SK-N-SH (cell line): Measurements from ENCODE around the gene SUPT20HL1. TPM values are rescaled to one million over a fixed set of nuclear protein-coding genes. Genes with fewer than 3 reads are reported as not detected.

Experiments
- CTCF ChIA-PET: fragments of 300-600, 350-600 bp; formaldehyde crosslinking; extraction: SDS; loops from one replicate; lab custom pipeline; 2021; lab: Yijun Ruan, JAX
- POLR2A ChIA-PET: fragments of 350-600 bp; sonication (Branson Sonifier 250); formaldehyde crosslinking; extraction: SDS; loops from one replicate; lab custom pipeline; 2020; ENCODE audit warnings: antibody characterized with exemption, inconsistent platforms; lab: Yijun Ruan, JAX
- DNase-seq: peaks from one replicate; pipeline ENCODE4 v3.0.0; 2012
- H2AFZ ChIP-seq: fragments of 200-600 bp; sonication (generic); 2 replicates; pipeline ENCODE4 v1.8.1; 2016; ENCODE audit warnings: antibody characterized with exemption, mild to moderate bottlenecking, low read depth
- H3F3A ChIP-seq: fragments of 200-600 bp; sonication (generic); replicated peaks from 2 replicates; pipeline ENCODE3; 2016; ENCODE audit warnings: antibody characterized with exemption, mild to moderate bottlenecking; ENCODE audit not compliant: insufficient read depth
- H3K27ac ChIP-seq, 2 experiments: fragments of 200-500 bp in 1 of 2; fragments of 200-600 bp in 1 of 2; sonication (Bioruptor generic) in 1 of 2; sonication (generic), shearing (Covaris generic) in 1 of 2; 2 replicates each; pipeline versions ENCODE4 v1.5.1 to v1.6.1; 2014 to 2016; ENCODE audit warnings: low read depth in 2 of 2, inconsistent platforms in 1 of 2, low read length in 1 of 2, mild to moderate bottlenecking in 1 of 2, mixed read lengths in 1 of 2
- H3K27me3 ChIP-seq: fragments of 200-600 bp; sonication (generic), shearing (Covaris generic); 2 replicates; pipeline ENCODE4 v1.6.1; 2016; ENCODE audit warnings: mixed run types; ENCODE audit not compliant: insufficient read depth
- H3K36me3 ChIP-seq, 2 experiments: fragments of 200-500 bp in 1 of 2; fragments of 200-600 bp in 1 of 2; sonication (Bioruptor generic) in 1 of 2; sonication (generic) in 1 of 2; replicated peaks in 1 of 2; 2 replicates each; pipeline versions ENCODE3 to v1.5.1; 2014 to 2016; ENCODE audit warnings: low read length in 1 of 2, mild to moderate bottlenecking in 1 of 2; ENCODE audit not compliant: insufficient read depth in 2 of 2, control insufficient read depth in 1 of 2
- H3K4me1 ChIP-seq, 2 experiments: fragments of 200-500 bp in 1 of 2; fragments of 200-600 bp in 1 of 2; sonication (Bioruptor generic) in 1 of 2; sonication (generic), shearing (Covaris generic) in 1 of 2; 2 replicates each; pipeline versions ENCODE4 v1.5.1 to v1.6.1; 2014 to 2016; ENCODE audit warnings: low read depth in 1 of 2, low read length in 1 of 2, mixed run types in 1 of 2; ENCODE audit not compliant: insufficient read depth in 2 of 2, control insufficient read depth in 1 of 2
- H3K4me2 ChIP-seq: fragments of 200-600 bp; sonication (generic), shearing (Covaris generic); 2 replicates; pipeline ENCODE4 v1.6.1; 2017; ENCODE audit warnings: mixed run types
- H3K4me3 ChIP-seq, 2 experiments: fragments of 200-500 bp in 1 of 2; fragments of 200-600 bp in 1 of 2; sonication (Bioruptor generic) in 1 of 2; sonication (generic), shearing (Covaris generic) in 1 of 2; 2 replicates each; pipeline versions ENCODE4 v1.5.1 to v1.8.1; 2014 to 2016; ENCODE audit warnings: low read depth in 2 of 2, inconsistent platforms in 1 of 2, low read length in 1 of 2, mild to moderate bottlenecking in 1 of 2, mixed read lengths in 1 of 2, moderate library complexity in 1 of 2
- H3K79me2 ChIP-seq: fragments of 200-600 bp; sonication (generic); 2 replicates; pipeline ENCODE4 v1.8.1; 2017; ENCODE audit warnings: mild to moderate bottlenecking; ENCODE audit not compliant: insufficient read depth
- H3K9ac ChIP-seq: fragments of 200-600 bp; sonication (generic); 2 replicates; pipeline ENCODE4 v1.6.1; 2017; ENCODE audit warnings: mixed run types
- H3K9me2 ChIP-seq: fragments of 200-600 bp; sonication (generic); 2 replicates; pipeline ENCODE4 v1.6.1; 2017; ENCODE audit warnings: mixed run types
- H3K9me3 ChIP-seq: fragments of 200-600 bp; sonication (generic); 2 replicates; pipeline ENCODE4 v1.6.1; 2017; ENCODE audit warnings: mixed run types, mild to moderate bottlenecking, moderate library complexity
- H4K20me1 ChIP-seq: fragments of 200-600 bp; sonication (generic); 2 replicates; pipeline ENCODE4 v1.6.1; 2017; ENCODE audit warnings: mild to moderate bottlenecking, mixed run types; ENCODE audit not compliant: insufficient read depth
- CHD2 ChIP-seq: fragments of 150-350 bp; IDR thresholded peaks from 2 replicates; pipeline ENCODE4 v1.6.1; 2018; ENCODE audit warnings: low read length; ENCODE audit not compliant: partially characterized antibody
- ELF1 ChIP-seq: IDR thresholded peaks from 2 replicates; pipeline ENCODE4 v1.4.0; 2012
- EP300 ChIP-seq, 2 experiments: IDR thresholded peaks; 2 replicates each; pipeline versions ENCODE4 v1.4.0 to v1.6.1; 2012; ENCODE audit warnings: borderline replicate concordance in 1 of 2, low read depth in 1 of 2, low read length in 1 of 2
- FOSL2 ChIP-seq: IDR thresholded peaks from 2 replicates; pipeline ENCODE4 v1.4.0; 2012; ENCODE audit warnings: low read depth, mild to moderate bottlenecking, moderate library complexity, borderline replicate concordance
- FOXM1 ChIP-seq: IDR thresholded peaks from 2 replicates; pipeline ENCODE4 v1.4.0; 2012; ENCODE audit warnings: low read depth, mild to moderate bottlenecking
- GATA2 ChIP-seq: sonication (generic); formaldehyde crosslinking; IDR thresholded peaks from 2 replicates; pipeline ENCODE4 v1.5.0; 2020; ENCODE audit warnings: mild to moderate bottlenecking, missing genetic modification reagents
- JUND ChIP-seq: IDR thresholded peaks from 2 replicates; pipeline ENCODE4 v1.4.0; 2012
- MXI1 ChIP-seq: IDR thresholded peaks from 2 replicates; pipeline ENCODE4 v1.6.1; 2012; ENCODE audit warnings: mild to moderate bottlenecking, low read depth, low read length, improper control_type of control experiment
- NFIC ChIP-seq: IDR thresholded peaks from 2 replicates; pipeline ENCODE4 v1.4.0; 2012; ENCODE audit warnings: borderline replicate concordance
- NRF1 ChIP-seq: IDR thresholded peaks from 2 replicates; pipeline ENCODE4 v1.6.1; 2012; ENCODE audit warnings: low read depth, mild to moderate bottlenecking, low read length
- RCOR1 ChIP-seq: fragments of 150-350 bp; IDR thresholded peaks from 2 replicates; pipeline ENCODE4 v1.6.1; 2017; ENCODE audit warnings: antibody characterized with exemption, low read length
- RFX5 ChIP-seq: IDR thresholded peaks from 2 replicates; pipeline ENCODE4 v1.6.1; 2012; ENCODE audit warnings: mild to moderate bottlenecking, improper control_type of control experiment, low read length
- RXRA ChIP-seq: IDR thresholded peaks from 2 replicates; pipeline ENCODE4 v1.4.0; 2012; ENCODE audit warnings: low read depth, mild to moderate bottlenecking, borderline replicate concordance
- SIN3A ChIP-seq: IDR thresholded peaks from 2 replicates; pipeline ENCODE4 v1.6.1; 2012; ENCODE audit warnings: low read depth, mild to moderate bottlenecking, low read length, moderate library complexity, borderline replicate concordance
- TCF12 ChIP-seq: IDR thresholded peaks from 2 replicates; pipeline ENCODE4 v1.4.0; 2012
- YY1 ChIP-seq: IDR thresholded peaks from 2 replicates; pipeline ENCODE4 v1.4.0; 2012; ENCODE audit warnings: low read depth, mild to moderate bottlenecking
- WGBS: methylation state at CpG from one replicate; pipeline ENCODE4 v1.1.6; 2017; ENCODE audit warnings: low lambda C conversion rate; 5-methylcytosine and 5-hydroxymethylcytosine counted together
- polyA plus RNA-seq, 3 experiments: library from polyadenylated mRNA; depleted of rRNA; stranded (reverse); fragments of >200 nt; gene quantifications; 2 replicates each; pipeline ENCODE4 v1.2.3, GENCODE V29; 2012
- TF ChIP-seq, protein P1 (sequence below): fragments of 150-350 bp; IDR thresholded peaks from 2 replicates; pipeline ENCODE4 v1.6.1; 2016; ENCODE audit warnings: mild to moderate bottlenecking, low read depth, low read length
- TF ChIP-seq, protein P2 (sequence below): IDR thresholded peaks from 2 replicates; pipeline ENCODE4 v1.6.1; 2012; ENCODE audit warnings: mild to moderate bottlenecking, low read depth, low read length, moderate library complexity
- TF ChIP-seq, protein P3 (sequence below): IDR thresholded peaks from 2 replicates; pipeline ENCODE4; 2012
- TF ChIP-seq, protein P4 (sequence below): fragments of 150-350 bp; IDR thresholded peaks from 2 replicates; pipeline ENCODE4 v1.6.1; 2017; ENCODE audit warnings: antibody characterized with exemption, low read length, low read depth, borderline replicate concordance

Gene SUPT20HL1
- polyA plus RNA-seq, 1 of the 3 experiments (the other 2 are of a cell fraction): not detected

DNA sequence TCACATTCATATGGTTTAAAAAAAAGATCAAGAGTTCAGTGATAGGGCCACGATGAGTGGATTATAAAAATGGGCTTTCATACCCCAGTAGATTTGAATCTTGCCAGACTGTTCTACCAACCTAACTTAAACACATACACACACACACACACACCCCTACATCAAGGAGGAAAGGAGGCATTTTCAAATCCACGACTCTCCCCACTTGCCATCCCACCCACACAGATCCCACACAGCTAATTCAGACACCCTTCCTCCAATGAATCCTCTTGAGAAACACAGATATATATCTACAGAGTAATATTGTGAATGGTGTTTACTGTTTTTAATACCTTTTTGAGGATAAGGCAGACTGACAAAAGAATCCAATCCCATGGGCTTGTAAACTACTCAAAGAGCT lies 16.8 kb downstream of the SUPT20HL1 start (continued):
- TF ChIP-seq, protein P1, sequence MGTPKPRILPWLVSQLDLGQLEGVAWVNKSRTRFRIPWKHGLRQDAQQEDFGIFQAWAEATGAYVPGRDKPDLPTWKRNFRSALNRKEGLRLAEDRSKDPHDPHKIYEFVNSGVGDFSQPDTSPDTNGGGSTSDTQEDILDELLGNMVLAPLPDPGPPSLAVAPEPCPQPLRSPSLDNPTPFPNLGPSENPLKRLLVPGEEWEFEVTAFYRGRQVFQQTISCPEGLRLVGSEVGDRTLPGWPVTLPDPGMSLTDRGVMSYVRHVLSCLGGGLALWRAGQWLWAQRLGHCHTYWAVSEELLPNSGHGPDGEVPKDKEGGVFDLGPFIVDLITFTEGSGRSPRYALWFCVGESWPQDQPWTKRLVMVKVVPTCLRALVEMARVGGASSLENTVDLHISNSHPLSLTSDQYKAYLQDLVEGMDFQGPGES: no peak
- no peak for TF ChIP-seq RFX5

DNA sequence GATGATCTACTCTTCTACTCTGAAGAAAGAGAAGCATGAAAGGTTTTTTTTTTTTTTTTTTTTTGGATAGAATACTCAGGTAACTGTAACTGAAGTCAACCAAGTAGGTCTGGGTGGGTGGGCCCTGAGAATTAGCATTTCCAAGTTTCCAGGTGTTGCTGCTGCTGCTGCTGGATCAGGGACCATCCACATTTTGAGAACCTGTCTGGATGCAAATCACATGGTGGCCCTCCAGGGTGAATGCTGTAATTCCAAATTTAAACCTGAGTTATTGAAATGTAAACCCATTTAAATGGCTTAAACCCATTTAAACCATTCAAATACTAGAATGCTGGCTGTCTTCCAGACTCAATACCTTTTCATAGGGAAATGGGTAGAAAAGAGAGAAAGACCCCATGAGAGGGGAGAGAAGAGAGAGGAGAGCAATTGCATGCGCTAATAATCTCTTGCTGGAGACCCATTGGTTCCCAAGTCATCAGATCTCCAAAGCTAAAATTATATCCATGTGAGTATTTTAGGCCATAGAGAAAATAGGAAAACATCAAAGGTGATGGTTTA lies 17.6 kb downstream of the SUPT20HL1 start:
- no peaks in the 10 kb centered on the region for H3K9me2 ChIP-seq
- no peak overlapping the region for H3K27ac ChIP-seq

DNA sequence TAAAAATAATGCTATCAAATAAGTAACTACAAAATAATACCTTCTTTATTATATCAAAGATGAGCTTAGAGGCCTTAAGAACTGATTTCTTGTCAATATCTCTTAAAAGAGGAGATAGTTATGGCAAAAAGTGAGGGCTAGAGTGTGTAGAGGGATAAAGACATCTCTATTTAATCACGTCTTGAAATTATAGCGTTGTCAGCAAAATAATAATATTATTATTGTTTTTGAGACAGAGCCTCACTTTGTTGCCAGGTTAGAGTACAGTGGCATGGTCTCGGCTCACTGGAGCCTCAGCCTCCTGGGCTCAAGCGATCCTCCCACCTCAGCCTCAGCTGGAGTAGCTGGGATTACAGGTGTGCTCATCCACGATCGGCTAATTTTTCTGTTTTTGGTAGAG lies 18.3 kb downstream of the SUPT20HL1 start:
- DNase-seq: no peak
- H3K36me3 ChIP-seq: no peaks in the 10 kb centered on the region
- WGBS: 48% methylated on average over 6 of the region's 6 CpGs
- CTCF ChIA-PET: no interaction called here
- no peak overlapping the region for H3K4me3 ChIP-seq
- no peak overlapping the region for H3K4me2 ChIP-seq
- no peaks in the 10 kb centered on the region for H4K20me1 ChIP-seq
- H3K27ac ChIP-seq: no peak overlapping the region
- no peaks in the 10 kb centered on the region for H3K9me2 ChIP-seq
- H3K9me3 ChIP-seq: no peaks in the 10 kb centered on the region
- POLR2A ChIA-PET: no interaction called here
- H3K9ac ChIP-seq: no peak overlapping the region
- H2AFZ ChIP-seq: no peak overlapping the region
- no peaks in the 10 kb centered on the region for H3F3A ChIP-seq
- no peaks in the 10 kb centered on the region for H3K79me2 ChIP-seq
- no peaks in the 10 kb centered on the region; a peak in 1 of 4 replicates for H3K4me1 ChIP-seq
- H3K27me3 ChIP-seq: no peaks in the 10 kb centered on the region; the same call in 1 of the 2 replicates
- TF ChIP-seq RXRA (no peak), FOXM1 (no peak), NFIC (no peak), SIN3A (no peak), RCOR1 (no peak)
- TF ChIP-seq, protein P2, sequence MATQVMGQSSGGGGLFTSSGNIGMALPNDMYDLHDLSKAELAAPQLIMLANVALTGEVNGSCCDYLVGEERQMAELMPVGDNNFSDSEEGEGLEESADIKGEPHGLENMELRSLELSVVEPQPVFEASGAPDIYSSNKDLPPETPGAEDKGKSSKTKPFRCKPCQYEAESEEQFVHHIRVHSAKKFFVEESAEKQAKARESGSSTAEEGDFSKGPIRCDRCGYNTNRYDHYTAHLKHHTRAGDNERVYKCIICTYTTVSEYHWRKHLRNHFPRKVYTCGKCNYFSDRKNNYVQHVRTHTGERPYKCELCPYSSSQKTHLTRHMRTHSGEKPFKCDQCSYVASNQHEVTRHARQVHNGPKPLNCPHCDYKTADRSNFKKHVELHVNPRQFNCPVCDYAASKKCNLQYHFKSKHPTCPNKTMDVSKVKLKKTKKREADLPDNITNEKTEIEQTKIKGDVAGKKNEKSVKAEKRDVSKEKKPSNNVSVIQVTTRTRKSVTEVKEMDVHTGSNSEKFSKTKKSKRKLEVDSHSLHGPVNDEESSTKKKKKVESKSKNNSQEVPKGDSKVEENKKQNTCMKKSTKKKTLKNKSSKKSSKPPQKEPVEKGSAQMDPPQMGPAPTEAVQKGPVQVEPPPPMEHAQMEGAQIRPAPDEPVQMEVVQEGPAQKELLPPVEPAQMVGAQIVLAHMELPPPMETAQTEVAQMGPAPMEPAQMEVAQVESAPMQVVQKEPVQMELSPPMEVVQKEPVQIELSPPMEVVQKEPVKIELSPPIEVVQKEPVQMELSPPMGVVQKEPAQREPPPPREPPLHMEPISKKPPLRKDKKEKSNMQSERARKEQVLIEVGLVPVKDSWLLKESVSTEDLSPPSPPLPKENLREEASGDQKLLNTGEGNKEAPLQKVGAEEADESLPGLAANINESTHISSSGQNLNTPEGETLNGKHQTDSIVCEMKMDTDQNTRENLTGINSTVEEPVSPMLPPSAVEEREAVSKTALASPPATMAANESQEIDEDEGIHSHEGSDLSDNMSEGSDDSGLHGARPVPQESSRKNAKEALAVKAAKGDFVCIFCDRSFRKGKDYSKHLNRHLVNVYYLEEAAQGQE: no peak
- TF ChIP-seq, protein P3, sequence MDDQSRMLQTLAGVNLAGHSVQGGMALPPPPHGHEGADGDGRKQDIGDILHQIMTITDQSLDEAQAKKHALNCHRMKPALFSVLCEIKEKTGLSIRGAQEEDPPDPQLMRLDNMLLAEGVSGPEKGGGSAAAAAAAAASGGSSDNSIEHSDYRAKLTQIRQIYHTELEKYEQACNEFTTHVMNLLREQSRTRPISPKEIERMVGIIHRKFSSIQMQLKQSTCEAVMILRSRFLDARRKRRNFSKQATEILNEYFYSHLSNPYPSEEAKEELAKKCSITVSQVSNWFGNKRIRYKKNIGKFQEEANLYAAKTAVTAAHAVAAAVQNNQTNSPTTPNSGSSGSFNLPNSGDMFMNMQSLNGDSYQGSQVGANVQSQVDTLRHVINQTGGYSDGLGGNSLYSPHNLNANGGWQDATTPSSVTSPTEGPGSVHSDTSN: no peak

More for the DNA sequence above, 17.6 kb downstream of the SUPT20HL1 start:
- H3K4me2 ChIP-seq: no peak overlapping the region
- DNase-seq: no peak
- no peaks in the 10 kb centered on the region; a peak in 1 of 4 replicates for H3K4me1 ChIP-seq
- no peaks in the 10 kb centered on the region; the same call in 1 of the 2 replicates for H3K27me3 ChIP-seq
- WGBS: 55% methylated on average over 1 of the region's 1 CpG
- H4K20me1 ChIP-seq: no peaks in the 10 kb centered on the region
- no peak overlapping the region for H3K4me3 ChIP-seq
- H2AFZ ChIP-seq: no peak overlapping the region
- H3K9me3 ChIP-seq: no peaks in the 10 kb centered on the region
- TF ChIP-seq NRF1: no peak
- TF ChIP-seq EP300 (IDR thresholded peaks at IDR 0.05; ENCODE audit: borderline replicate concordance in 1 of 2, low read depth in 1 of 2, low read length in 1 of 2): no peak
- TF ChIP-seq FOSL2: no peak
- TF ChIP-seq, protein P4, sequence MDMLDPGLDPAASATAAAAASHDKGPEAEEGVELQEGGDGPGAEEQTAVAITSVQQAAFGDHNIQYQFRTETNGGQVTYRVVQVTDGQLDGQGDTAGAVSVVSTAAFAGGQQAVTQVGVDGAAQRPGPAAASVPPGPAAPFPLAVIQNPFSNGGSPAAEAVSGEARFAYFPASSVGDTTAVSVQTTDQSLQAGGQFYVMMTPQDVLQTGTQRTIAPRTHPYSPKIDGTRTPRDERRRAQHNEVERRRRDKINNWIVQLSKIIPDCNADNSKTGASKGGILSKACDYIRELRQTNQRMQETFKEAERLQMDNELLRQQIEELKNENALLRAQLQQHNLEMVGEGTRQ: no peak
- TF ChIP-seq YY1: no peak
- TF ChIP-seq CHD2: no peak
- no peak for TF ChIP-seq RXRA
- TF ChIP-seq TCF12: no peak
- no peak for TF ChIP-seq RCOR1
- no peak for TF ChIP-seq GATA2 (CRISPR knock-in tag)
- no peak for TF ChIP-seq MXI1
- TF ChIP-seq JUND: no peak
- TF ChIP-seq, protein P3: no peak
- no peak for TF ChIP-seq ELF1
- H3F3A ChIP-seq: no peaks in the 10 kb centered on the region
- H3K79me2 ChIP-seq: no peaks in the 10 kb centered on the region
- CTCF ChIA-PET: interaction anchor here (1.0 kb wide), 1 partner anchor 17 kb away, joined by 4 read pairs; no protein-coding TSS in a partner anchor
- H3K36me3 ChIP-seq: no peaks in the 10 kb centered on the region
- H3K9ac ChIP-seq: no peak overlapping the region
- POLR2A ChIA-PET: no interaction called here
